Activated CD4-positive, alpha-beta T cell treated with anti-CD3 and anti-CD28 coated beads, Interleukin-2, amount 50 U/mL, for 48 hours (primary cell): ENCODE measurements around the gene FAM136A.
A peak's percentile ranks its signal among the peaks of the same experiment; 100 is the strongest.
"Not testable (repeated sequence)": the region's sequence is repeated elsewhere in the genome, so short reads cannot be mapped to it uniquely, and the experiment has no call there.

Source experiments
- DNase-seq, 2 experiments: peaks; one replicate each; pipeline ENCODE4 v3.0.0-alpha.2; 2020

FAM136A gene

DNA sequence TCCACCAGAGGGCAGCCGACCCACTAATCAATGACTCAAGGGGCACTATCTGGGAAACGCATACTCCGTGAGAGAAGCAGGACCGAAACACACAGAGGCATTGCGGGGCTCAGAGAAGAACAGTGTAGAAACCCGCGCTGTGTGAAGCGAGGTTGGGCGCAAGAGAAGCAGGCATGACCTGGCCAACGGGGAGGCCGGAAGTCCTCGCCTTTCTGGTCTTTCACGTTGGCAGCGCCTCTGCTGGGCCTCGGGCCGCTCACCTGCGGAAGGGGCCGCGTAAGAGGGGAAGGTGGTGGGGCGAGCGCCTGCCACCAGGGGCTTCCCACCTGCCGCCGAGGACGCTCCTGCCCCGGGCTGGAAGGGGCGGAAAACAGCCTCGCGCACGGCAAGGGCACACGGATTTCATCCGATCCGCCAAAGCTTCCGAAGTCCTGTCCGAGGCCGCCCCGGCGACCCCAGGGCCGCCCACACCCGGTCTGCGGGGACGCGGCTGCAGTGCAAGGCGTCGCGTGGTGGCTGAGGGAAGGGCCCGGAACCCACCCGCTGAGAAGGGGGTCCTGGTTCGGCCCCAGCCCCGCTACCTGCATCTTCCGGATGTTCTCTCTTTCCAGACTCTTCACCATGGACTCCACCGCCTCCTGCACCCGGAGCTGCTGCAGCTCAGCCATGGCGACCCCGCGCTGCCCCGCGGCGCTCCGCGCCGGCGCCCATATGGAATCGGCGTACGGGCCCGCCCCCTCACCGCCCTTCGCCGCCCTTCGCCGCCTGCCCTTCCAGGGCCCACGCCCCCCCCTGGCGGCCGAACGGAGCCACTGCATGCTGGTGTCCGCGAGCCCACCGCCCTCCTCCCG, at the start of gene FAM136A:
FAM136A (minus strand) TSS at position 724 of the 851 bp plus-strand sequence; CDS start at position 668, 56 bp downstream.
- peak; percentile 88 to 92 for DNase-seq

DNA sequence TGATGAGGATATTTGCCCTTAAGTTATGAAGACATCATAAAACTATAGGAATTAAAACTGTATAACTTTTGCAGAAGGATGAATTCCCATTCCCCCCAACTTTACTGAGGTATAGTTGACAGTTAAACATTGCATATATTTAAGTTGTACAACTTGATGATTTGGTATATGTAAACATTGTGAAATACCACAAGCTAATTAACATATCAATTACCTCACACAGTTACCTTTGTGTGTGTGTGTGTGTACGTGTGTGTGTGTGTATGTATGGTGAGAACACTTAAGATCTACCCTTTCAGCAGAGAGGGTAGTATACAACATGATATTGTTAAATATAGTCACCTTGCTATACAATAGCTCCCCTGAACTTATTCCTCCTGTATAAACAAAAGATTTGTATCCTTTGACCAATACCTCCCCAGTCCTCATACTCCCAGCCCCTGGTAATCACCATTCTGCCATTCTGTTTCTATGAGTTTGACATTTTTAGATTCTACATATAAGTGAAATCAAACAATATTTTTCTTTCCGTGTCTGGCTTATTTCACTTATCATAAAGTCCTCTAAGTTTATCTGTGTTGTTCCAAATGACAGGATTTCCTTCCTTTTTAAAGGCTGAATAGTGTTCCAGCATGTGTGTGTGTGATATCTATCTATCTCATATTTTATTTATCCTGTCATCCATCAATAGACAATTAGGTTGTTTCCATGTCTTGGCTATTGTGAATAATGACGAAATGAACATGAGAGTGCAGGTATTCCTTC, 48.2 kb upstream of the FAM136A start:
- no peak for DNase-seq

- DNase-seq = no peak
These were observed 46.0 kb upstream of the FAM136A start for GRCh38 chr2:70347831-70348230.

DNA sequence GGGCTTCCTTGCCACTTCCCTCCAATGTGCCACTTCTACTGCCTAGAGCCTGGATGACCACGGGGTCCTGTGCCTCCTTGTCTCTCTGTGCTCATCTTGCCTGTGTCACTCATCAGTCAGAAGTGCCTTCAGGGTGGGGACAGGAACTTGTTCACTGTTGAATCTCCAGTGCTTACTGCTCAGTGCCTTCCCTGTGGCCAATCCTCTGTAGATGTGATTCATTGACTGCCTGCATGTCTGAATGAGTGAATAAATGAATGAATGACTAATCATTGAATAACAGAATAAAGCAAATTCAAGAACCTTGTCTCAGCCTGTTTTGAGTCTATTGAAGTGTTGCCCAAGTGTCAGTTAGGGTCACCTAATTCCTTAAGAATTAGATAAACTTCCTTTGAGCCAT, 42.3 kb upstream of the FAM136A start:
- DNase-seq = no peak

- no peak for DNase-seq
These were observed 39.6 kb upstream of the FAM136A start for GRCh38 chr2:70341477-70341765.

DNA sequence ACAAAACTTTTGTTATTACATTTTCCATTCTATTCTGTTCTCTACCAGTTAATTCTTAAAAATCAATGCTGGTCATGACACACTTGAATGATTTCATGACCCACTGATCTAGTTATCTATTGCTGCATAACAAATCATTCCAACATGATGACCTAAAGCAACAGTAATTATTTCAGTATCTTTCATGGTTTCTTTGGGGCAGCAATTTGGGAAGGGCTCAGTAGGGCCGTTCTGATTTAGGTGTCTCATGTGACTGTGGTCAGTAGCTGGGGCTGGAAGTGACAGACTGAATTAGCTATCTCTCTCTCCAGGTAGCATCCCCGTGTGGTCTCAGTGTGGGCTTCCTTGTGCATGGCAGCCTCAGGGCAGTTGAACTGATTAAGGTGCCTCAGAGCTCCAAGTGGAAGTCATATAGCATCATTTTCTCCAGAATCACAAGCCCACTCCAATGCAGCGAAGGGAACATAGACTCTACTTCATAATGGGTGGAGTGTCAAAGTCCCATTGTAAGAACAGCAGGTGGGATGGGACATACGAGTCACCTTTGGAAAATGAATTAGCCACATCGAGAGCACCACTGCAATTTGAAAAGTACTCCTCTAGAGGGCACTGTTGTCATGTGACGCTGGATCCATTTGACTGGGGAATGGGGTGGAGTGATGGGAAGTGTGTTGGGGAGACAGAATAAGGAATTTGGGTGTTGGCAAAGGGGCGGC, 39.1 kb upstream of the FAM136A start:
- peak; percentile 20 to 34 for DNase-seq

- DNase-seq = no peak
These were observed 38.2 kb upstream of the FAM136A start for GRCh38 chr2:70340075-70340474.

DNA sequence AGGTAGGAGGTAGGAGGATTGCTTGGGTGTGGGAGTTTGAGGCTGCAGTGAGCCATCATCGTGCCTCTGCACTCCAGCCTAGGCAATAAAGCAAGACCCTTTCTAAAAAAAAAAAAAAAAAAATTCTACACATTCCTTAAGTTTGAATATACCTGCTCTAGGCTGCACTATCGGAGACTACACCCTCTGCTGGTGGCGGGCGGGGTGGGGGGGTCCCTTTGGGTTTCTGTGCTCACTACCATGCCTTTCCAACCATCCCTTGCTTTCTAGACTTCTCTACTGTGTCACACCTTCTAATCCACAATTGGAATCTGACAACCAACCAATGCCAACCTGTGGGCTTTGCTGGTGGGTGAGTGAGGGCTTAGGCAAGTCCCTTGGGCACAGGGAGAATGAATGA, 34.7 kb upstream of the FAM136A start:
- DNase-seq = no peak

- DNase-seq = no peak
These were observed 29.1 kb upstream of the FAM136A start for GRCh38 chr2:70331012-70331411.

GRCh38 chr2:70330476-70330875, 28.6 kb upstream of the FAM136A start:
- no peak for DNase-seq

- DNase-seq = no peak
These were observed 27.2 kb upstream of the FAM136A start for GRCh38 chr2:70328921-70329561.

DNA sequence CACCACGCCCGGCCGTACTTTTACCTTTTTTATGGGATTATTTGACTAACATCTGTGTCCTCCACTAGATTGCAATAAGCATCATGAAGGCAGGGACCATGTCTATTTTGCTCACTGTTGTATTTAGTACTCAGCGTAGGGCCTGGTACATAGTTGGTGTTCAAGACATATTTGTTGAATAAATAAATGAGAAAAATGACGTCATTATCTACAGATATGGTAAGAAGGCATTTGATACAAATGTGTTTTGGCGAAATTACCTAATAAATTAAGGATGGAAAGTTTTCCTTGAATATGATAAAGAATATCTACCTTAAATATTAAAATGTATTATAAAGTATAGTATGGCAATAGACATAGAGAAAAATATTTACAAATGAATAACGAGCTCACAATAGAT, 24.0 kb upstream of the FAM136A start:
- no peak for DNase-seq

DNA sequence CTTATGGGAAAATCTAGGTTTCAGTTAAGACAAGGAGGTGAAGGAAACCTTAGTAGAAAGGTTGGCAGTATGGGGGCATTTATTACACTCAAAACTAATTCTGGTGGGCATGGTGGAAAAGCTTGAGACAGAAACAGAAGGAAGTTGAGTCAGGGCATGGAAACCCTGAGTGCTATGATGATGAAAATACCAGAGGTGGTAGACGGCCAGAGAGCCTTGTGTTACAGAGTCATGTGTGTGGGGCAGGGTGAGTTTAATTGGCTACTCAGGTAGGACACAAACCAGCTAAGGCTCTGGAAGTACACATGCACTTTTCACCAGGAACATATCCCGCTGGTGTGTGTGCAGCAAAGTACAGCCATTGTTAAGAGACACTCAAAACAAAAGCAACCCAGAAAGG, 20.7 kb upstream of the FAM136A start:
- no peak for DNase-seq

DNA sequence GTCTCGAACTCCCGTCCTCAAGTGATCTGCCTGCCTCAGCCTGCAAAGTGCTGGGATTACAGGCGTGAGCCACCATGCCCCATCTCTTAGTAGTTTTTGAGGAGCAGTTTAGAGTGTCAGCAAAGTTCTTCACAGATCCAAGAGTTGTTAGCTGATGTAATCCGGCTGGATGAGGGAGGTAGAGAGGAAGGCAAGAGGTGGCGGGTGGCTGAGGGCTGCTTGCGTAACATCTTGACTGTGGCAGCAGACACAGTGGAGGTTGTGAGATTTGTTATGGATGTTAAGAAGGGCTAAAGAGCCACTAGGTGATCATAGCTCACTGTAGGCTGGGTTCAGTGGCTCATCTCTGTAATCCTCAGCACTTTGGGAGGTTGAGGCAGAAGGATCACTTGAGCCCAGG, 19.5 kb upstream of the FAM136A start:
- DNase-seq = no peak

DNA sequence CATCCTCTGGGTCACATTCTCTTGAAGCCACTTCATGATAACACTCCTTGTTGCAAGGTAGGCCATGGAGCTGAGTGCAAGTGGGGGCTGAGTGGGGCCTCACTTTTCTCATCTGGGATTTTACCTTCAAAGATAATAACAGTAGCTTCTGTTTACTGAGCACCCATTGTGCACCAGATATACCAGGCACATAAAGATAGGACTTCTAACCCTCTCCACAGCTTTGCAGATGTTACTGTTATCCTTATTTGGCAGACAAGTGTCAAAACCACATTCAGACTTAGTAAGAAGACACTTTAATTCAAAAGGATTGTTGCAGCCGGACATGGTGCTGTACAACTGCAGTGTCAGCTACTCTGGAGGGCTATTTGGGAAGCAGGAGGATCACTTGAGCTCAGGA, 12.8 kb upstream of the FAM136A start:
- DNase-seq = no peak

GRCh38 chr2:70312560-70312959, 10.7 kb upstream of the FAM136A start:
- no peak for DNase-seq

- no peak for DNase-seq
These were observed 9.0 kb upstream of the FAM136A start for GRCh38 chr2:70310899-70311298.

- DNase-seq = no peak
These were observed 3.7 kb upstream of the FAM136A start for GRCh38 chr2:70305531-70305930.

- DNase-seq = no peak
These were observed 2.6 kb upstream of the FAM136A start for GRCh38 chr2:70304498-70304897.

GRCh38 chr2:70303186-70303585, 1.3 kb upstream of the FAM136A start:
- DNase-seq = no peak

DNA sequence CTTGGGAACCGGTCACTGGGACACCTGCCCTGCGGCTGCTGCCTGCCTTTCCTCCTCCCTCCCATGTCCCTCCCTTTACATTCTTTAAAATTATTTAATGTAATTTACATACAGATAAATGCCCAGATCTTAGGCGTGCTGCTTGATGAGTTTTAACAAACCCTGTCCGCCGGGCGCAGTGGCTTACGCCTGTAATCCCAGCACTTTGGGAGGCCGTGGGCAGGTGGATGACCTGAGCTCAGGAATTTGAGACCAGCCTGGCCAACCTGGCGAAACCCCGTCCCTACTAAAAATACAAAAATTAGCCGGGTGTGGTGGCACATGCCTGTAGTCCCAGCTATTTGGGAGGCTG, 304 bp upstream of the FAM136A start:
- not testable (repeated sequence) for DNase-seq

DNA sequence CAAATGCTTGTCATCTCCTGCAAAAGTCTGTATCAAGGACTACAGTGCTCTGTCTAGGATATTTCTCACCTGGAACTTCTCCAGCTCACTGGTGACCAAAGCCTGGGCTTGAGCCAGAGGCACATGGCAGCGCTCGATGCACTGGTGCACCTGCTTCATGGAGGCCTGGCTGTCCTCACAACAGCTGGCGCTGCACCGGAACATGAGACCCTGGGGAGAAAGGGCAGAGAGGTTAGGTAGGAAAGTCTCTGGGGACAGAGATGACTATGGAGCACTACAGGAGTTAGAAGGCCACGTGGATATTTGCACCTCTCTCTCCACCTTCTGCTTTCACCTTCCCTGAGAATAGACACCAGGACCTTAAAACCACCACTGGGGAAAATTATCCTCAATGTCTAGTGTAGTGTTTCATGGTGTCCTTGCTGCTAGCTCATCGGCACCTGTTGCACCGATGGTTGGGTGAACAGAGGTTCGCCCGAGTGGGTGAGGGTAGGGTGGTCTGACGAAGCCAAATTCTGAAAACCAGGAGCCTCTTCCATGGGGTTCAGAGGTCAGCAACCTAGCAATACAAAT, 1.0 kb downstream of the FAM136A start:
- no peak for DNase-seq

GRCh38 chr2:70297828-70298227, 4.0 kb downstream of the FAM136A start:
- not testable (repeated sequence) for DNase-seq
